HG02623 (cell line): Measurements from ENCODE around the gene PRPF19.

ENCODE experiments used
- ATAC-seq: cut with Tn5 transposase; IDR thresholded peaks from one replicate; pipeline ENCODE4 v1.9.1; 2021; ENCODE audit warnings: moderate library complexity; ENCODE audit not compliant: unreplicated experiment

Gene PRPF19

DNA sequence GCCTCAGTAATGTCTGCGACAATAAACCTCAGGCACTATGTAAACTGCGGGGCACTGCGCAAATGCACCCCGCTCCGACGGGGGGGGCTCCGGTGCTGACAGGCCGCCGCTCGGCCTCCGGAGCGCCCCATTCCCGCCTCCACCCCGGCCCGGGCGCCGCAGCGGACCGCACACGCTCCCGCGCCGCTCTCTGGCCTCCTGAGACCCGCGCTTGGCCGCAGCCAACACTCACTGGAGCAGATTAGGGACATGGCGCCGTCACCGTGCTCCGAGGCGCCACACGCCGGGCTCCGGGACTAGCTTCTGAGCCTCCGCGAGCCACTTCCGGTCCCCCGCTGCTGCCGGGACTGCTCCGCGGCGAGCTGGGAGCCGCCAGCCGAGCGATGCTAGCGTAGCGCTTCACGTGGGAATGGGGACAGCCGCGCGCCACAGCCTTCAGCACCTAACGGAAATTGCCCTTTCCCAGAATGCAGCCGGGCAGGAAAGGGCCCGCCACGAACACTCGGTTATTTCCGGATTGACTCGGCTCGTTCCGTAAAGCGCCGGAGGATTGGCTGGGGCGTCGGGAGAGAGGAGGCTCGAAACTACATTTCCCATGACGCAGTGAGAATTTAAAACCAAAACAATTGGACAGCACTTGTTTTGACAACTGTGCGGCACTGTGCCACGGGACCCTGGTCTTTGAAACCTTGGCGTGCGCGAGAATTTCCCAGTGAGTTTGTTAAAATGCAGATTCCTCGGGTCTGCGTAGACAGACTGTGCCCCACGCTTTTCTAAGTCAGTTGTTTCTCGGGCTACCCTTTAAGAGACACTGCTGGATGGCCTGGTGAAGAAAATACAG is at the start of gene PRPF19:
Gene PRPF19, minus strand, starts transcription at position 454 of the 841 bp plus-strand sequence. Its CDS starts 203 bp downstream, at position 251.
- peak; percentile 70 for ATAC-seq

DNA sequence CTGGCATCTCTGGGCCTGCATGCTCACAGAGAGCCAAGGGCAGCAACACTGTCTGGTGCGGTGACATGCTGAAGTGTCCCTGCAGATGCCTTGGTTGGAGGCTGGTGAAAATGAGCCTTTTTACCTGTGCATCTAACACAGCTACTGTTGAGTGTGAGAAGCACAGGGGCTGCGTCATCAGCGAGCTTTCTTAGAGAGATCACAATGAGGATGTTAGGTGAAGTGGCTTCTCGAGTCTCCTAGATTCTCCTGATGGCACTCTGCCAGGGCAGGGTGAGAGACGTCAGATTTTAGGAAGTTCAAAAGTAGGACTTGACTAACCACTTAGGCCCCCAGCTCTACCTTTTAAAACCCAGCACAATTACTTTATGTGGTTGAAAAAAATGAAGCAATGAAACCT is 49.2 kb upstream of the PRPF19 start:
- ATAC-seq: no peak

DNA sequence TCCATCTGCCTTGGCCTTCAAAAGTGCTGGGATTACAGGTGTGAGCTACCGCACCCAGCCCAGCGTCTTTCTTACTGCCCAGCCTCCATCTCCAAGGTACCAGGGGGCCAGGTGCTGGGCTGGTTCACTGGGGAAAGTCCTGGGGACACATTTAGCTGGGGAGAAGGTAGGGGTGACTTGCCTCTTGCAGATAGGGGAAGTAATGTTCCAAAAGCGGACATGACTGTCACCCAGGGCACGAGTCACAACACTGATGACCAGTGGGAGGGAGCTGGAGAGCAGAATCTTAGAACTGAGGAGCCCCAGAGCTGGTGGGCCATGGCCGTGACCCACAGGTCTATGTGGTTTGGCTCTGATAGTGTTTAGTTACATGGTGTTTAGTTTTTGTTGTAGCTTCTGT is 48.0 kb upstream of the PRPF19 start:
- ATAC-seq: no peak

DNA sequence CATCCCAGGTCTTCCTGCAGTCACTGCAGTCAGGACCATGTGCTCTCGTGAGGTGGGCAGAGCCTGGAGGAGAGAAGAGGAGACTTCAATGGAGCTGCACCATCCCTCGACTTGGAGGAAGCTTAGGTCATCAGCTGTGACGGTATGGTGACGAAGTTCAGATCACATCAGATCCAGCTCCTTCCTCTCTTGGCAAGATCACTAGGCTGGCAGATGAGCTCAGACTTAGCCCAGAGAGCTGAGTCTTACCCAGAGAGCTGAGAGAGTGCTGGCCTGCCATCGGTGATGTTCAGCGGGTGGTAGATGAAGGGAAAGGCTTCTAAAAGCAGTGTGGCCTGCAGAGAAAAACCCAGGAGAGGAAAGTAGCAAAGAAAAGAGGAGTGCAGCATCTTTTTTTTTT is 47.4 kb upstream of the PRPF19 start:
- ATAC-seq: no peak

DNA sequence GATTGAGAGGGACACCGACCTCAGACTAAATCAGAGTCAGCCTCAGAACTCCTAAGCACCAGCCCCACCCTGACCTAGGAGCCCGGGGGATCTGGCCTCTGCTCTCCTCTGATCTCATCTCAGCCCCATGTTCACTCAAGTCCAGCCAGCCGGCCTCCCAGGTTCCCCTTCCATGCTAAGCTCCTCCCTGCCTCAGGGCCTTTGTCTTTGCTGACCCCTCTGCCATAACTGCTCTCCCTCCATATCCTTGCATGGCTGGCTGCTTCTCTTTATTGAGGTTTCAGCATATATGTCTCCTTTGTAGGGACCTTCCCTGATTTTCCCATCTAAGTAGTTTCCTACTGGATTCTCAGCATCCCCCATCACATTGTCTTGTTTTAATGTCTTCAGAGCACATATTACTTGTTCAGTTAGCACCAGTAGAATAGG is 46.4 kb upstream of the PRPF19 start:
- no peak for ATAC-seq

DNA sequence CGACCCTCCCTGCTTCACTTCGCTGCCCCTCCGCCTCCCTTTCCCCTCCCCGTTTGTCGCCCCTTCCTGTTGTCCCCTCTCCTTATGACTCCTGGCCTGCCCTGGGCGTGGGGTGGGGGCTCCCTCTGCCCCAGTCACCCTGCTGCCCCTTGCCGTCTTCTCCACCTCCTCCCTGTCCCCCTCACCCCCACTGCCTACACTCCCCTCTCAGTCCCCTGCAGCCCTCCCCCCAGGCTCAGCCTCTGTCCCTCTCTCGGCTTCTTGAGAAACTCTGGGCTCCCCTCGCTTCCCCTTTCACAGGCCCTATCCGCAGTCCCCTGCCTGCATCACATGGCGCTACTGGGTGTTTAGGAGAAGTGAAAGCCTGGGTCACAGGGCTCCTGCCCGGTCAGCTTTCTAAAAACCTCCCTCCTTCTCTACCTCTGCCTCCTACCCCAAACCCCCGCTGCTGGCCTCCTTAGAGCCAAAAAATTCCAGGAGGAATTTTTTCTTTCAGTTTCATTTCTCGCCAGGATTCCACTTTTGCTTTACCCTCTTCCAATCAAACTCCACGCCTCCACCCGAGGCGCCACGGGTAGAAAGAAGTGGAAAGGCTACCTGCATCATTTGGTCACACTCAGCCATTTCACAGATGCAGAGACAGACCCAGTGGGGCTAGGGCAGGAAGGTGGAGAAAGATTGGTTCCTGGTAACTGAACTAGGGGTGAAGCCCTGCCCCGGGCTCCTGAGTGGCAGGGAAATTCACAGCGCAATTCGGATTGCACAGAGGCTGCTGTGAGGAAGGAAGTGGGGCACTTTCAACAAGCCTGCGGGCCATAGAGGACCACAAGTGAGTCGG is 45.7 kb upstream of the PRPF19 start, which contains the start of gene SLC15A3:
Gene SLC15A3, minus strand, starts transcription at position 273 of the 838 bp plus-strand sequence. CDS start 625 bp downstream, outside the sequence.
- ATAC-seq: peak; percentile 64

DNA sequence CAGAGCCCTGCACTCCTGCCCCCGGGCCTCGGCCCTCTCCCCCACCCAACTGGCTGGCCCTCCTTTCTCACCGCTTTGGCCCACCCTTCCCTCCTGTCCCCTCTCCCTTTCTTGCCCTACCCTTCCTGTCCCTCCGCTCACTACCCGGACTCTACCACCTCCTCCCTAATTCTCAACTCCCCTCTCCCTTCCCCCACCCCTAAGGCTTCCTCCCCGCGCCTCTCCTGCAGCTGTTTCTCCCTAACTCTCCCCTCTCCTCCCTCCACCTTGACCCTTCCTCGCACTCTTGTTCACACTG is 45.2 kb upstream of the PRPF19 start:
- no peak for ATAC-seq

DNA sequence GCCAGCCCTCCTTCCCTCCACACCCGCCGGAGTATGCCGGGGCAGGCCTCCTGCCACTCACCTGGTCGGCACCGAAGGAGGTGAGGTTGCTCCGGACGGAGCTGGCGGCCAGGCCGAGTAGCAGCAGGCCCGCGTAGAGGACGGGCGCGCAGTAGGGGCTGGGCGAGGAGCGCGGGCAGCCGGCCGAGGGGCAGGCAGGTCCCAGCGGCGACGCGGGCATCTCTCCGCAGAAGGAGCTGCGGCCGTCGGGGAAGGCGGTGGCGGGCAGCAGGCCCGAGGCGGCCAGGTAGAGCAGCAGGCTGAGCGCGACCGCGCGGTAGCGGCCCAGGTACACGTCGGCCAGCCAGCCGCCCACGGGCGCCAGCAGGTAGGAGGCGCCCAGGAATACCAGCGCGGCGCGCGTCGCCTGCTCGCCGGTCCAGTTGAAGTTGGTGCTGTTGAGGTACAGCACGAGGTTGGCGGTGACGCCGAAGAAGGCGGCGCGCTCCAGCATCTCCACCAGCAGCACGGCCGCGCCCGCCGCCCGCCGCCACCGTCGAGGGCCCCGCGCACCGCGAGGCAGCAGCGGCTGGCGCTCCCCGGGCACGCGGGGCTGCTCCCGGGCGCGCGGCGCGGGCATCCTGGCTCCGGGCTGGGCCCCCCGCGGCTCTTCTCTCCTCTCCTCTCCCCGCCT is 44.7 kb upstream of the PRPF19 start:
- no peak for ATAC-seq

DNA sequence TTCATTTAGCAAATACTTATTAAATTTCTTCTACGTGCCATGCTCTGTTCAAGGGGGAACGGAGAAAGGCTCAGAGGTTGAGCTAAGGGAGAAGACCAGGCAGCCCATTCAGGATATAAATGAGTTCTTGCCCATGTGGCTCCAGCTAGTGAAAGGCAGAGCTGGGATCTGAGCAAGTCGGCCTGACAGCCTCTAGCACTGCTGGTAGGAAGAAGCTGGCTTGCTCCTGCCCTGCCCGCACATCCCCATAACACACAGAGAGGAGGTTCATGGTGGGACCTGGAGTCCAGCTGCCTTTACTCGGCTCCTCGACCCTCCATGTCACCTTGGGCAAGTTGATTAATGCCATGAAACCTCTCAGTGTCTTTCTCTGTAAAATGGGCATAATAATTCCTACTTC is 43.6 kb upstream of the PRPF19 start:
- ATAC-seq: no peak

DNA sequence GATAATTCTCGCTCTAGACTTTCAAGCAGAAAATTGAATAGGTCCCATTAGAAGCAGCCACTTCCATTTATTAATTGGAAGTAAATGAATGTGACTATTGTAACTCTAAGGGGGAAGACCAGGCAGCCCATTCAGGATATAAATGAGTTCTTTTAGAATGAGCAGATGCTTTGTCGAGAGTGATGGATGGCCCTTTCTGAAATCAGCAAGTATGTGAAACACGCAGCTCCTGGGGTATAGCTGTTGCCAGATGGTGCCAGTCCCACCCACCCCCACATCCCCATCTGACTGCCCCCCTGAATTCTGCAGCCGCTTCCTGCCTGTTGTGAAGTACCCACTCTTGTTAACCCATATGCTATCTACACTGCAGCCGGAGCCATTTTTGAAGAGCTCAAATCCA is 41.9 kb upstream of the PRPF19 start:
- ATAC-seq: no peak

DNA sequence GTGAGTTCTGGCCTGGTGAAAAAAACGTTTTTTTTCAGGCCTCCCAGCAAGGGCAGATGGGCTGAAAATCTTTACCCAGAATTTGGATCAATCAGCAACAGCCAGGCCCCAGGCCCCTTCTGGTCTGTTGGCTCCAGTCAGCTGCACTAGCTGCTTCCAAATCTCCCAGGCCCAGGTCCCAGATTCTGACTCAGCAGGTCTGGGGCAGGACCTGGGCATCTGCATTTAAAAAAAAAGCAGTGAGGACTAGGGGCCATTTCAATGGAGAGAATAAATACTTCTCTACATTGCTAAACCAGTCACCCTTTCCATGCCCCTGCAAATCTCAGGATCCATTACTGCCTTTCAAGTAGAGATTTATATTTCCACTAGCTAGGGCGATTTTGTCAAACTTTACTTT is 41.3 kb upstream of the PRPF19 start:
- no peak for ATAC-seq

DNA sequence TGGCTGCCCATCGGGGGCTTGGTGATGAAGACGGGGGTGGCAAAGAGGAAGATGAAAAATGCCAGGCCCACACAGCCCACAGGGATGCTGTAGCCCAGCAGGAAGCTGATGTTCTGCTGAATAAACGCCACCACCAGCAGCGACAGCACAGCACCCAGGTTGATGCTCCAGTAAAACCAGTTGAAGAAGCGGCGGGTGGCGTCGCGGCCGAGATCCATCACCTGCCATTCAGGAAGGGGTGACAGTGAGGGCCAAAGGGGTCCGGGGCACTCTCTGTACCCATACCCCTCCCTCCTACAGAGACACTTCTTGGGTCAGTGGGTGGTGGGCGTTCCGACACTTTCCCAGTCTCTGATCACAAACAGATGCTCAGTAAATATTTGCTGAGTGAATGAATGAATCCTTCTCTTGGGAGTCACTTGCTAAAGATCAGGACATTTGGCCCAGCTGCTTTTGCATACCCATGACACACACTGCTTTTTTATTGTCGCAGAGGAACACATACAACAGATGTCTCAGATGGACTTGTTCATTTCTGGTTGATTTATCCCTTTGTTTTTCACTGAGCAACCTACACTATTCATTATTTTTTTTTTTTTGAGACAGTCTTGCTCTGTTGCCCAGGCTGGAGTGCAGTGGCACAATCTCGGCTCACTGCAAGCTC is 40.3 kb upstream of the PRPF19 start:
- no peak for ATAC-seq

DNA sequence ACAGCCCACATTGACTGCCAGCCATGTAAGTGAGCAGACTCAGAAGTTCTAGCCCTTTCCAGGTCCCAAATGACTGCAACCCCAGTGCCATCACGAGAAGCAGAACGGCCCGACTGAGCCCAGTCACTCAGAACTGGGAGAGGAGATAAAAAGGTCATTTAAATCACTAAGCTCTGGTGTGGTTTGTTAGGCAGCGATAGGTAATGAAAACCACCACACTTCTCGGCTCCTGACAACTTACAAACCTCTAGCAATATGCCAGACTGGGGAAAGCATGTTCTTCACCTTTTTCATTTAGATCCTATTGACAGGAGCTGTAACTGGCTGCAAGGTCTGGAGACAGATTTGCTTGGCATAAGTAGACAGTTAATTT is 38.9 kb upstream of the PRPF19 start:
- no peak for ATAC-seq

DNA sequence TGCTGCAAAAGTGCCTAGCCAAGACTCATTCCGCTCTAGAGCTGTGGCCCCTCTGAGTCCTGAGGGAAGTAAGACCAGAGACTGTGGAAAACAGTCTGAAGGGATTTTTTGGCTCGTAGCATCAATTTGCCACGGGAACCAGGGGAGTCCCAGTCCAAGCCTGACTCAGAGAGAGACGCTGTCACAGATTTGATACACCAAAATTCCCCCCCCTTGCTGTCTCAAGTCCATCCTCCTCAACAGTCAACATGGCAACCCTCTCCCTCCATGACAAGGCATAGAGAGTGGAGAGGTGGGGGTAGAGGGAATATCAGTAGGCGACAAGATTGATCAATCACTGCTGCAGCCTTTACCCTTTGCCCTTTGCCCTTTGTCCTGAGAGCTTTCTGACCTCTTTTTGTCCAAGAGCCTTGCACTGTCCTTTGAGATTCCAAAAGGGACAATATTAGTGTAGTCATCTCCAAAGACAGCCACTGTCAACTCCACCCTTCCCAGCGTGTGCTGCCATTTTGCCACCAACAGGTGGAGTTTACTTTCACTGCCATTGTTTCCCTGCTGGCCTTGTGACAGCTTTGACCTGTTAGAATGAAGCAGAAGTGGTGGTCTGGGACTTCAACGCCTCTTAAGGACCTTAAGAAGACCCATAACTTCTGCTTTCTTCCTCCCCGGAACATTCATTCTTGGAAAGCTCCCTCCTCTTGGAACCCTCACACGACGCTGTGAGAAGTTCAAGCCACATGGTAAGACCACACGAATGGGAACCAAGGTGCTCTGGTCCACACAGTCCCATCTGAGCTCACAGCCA is 38.3 kb upstream of the PRPF19 start:
- no peak for ATAC-seq

DNA sequence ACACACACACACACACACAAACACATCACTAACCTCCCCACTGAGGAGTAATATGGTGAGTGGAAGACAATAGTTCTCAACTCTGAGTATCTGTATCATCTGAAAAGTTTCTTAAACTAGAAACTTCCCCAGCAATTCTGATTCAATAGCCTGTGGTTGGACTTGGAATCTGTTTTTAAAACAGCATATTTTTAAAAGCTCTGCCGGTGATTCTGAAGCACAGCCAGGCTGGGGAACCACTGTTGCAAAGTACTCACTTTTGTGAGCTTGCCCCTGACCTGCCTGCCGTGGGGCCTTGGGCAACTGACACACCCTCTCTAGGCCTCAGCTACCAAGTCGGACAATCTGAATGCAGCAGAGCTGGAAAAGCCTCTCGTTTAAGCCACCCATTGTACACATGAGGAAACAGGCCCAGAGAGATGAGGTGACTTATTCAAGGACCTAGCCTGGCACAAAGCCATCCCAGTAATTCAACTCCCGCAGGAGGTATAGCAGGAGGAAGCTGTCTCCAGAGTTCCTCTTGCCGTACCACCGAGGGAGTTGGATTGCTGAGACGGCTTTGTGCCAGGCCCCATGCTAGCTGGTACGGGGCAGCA is 36.7 kb upstream of the PRPF19 start:
- no peak for ATAC-seq

DNA sequence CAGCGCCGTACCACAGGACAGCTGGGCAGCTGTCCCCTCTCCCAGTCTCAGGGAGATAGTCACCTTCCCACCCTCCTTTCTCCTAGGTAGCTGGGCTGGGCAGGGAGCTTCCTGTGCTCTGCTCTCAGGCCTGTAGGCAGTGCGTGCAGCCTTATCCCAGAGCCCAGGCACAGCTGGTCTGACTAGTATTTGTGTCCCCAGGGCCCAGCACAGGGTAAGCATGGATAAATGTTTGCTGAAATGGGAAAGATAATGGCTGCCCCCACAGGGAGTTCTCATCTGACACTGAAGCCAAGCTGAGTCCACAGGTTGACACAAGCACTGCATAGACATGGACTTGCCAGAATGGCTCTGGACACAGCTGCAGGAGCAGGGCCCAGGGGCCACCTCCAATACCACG is 35.8 kb upstream of the PRPF19 start:
- ATAC-seq: no peak

DNA sequence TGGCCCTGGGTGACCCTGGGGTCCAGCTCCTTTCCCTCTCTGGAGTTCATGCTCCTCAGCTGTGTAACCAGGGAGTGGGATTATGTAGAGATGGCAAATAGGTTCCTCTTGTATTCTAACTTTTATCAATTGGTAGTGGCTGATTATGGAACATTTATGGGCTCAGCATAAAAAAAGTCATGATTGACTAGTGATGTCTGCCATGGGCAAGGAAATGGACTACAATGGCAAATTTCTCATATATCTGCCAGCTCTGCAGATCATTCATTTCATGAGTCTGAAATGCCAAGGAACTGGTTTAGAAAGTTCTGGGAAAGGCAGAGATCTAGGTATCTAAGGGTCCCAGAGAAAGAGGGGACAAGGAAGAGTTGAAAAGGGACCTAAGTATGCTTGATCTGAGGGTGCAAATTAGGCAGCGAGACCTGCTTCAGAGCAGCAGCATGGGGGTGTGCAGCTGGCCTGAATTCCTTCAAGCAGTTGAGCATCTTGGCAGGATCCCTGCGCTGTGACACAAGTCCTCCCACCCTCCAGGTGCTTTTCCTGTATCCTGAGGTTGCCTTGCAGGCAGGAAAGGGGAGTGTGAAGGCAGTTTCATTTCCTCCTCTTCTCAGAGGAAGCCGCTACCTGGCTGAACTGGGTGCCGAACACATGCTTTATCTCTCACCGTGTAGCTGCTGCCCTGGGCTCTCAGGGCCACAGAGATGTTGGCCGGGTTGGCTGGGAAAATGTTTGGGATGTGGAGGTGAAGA is 35.2 kb upstream of the PRPF19 start:
- no peak for ATAC-seq

DNA sequence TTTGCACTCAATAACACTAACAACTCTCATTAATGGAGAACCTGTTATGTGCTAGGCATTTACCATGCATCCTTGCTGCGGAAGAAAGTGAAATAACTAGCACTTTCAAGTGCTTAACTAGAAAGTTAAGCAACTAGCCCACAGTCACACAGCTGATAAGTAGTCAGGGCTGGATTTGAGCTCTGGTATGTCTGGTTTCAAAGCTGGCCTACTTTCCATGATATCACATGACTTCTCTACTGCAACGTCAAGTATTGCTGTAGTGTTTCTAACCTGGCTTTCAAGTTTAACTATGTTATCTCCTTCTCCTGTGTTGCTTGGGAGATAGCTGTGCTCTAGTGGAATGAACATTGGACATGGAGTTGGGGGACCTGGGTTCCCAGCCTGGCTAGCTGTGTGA is 33.5 kb upstream of the PRPF19 start:
- ATAC-seq: no peak

DNA sequence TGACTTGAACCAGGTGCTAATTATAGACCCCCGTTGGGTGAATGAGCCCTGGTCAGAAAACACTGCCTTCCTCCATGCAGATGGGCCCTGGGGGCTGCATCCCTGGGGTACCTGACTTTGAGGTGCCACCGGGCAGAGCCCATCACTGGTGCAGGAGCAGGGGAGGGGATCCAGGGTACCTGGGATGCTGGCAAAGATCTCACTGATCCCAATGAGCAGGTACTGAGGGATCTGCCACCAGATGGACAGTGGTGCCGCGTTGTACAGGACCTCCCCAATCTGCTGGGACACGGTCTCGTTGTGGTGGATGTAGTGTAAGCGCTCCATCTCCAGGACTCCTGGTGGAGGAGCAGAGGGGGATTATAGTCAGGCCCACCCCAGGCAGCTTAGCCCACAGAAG is 32.9 kb upstream of the PRPF19 start:
- ATAC-seq: no peak
